WERI-Rb-1 (cell line): ENCODE data around the gene GAPVD1.

Experiments used
- DNase-seq: peaks from one replicate; pipeline ENCODE4 v3.0.0-alpha.2; 2020
- H3K27ac ChIP-seq: fragments of 250-450 bp; sonication (Bioruptor Pico); 2 replicates; pipeline ENCODE4 v1.5.1; 2020; ENCODE audit warnings: mild to moderate bottlenecking, moderate library complexity
- H3K27me3 ChIP-seq: fragments of 250-450 bp; sonication (Bioruptor Pico); 2 replicates; pipeline ENCODE4 v1.5.1; 2021; ENCODE audit warnings: mild to moderate bottlenecking, low read depth, moderate library complexity; ENCODE audit not compliant: insufficient read depth, severe bottlenecking
- H3K36me3 ChIP-seq: fragments of 250-450 bp; sonication (Bioruptor Pico); 2 replicates; pipeline ENCODE4 v1.5.1; 2020; ENCODE audit warnings: mild to moderate bottlenecking, moderate library complexity
- H3K4me3 ChIP-seq: 2 replicates; pipeline ENCODE4 v1.5.1; 2011; ENCODE audit warnings: low read depth, mild to moderate bottlenecking, control low read depth, low read length
- H3K9me3 ChIP-seq: fragments of 250-450 bp; sonication (Bioruptor Pico); 2 replicates; pipeline ENCODE4 v1.5.1; 2021; ENCODE audit warnings: mild to moderate bottlenecking, moderate library complexity; ENCODE audit not compliant: severe bottlenecking
- TF ChIP-seq, protein P1 (sequence below): IDR thresholded peaks from 2 replicates; pipeline ENCODE4 v1.5.1; 2011; ENCODE audit warnings: low read depth, mild to moderate bottlenecking, control low read depth, inconsistent platforms, low read length

GAPVD1 gene

DNA sequence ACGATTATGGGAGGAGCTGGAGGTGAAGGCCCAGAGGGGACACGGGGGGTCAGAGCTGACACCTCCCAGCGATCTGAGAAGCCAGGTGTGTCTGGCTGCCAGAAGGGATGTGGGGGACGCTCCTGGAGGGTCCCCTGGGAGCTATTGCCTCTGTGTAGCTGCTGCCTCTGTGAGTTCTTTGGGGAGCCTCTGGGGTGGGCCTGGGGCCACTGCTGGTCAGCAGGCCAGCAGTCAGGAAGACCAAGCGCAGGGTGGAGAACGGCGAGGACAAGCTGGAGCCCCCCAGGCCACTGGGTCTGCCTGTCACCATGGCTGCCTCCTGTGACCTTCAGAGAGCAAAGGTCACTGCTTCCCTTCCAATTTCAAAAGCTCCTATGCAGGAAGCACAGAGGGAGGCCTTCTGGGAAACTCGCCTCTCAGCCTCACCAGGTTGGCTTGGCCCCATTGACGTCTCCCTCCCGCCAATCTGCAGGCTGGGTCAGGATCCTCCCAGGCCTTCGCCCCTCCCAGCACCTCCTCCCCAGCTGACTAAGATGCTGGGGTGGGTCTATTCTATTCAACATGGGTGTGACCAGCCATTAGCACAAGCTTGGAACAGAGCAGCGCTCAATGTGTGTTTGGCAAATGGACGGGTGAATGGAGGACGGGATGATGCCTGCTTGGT, 126.4 kb downstream of the GAPVD1 start:
- H3K9me3 ChIP-seq, result no peaks in the 10 kb centered on the region
- TF ChIP-seq, protein P1, sequence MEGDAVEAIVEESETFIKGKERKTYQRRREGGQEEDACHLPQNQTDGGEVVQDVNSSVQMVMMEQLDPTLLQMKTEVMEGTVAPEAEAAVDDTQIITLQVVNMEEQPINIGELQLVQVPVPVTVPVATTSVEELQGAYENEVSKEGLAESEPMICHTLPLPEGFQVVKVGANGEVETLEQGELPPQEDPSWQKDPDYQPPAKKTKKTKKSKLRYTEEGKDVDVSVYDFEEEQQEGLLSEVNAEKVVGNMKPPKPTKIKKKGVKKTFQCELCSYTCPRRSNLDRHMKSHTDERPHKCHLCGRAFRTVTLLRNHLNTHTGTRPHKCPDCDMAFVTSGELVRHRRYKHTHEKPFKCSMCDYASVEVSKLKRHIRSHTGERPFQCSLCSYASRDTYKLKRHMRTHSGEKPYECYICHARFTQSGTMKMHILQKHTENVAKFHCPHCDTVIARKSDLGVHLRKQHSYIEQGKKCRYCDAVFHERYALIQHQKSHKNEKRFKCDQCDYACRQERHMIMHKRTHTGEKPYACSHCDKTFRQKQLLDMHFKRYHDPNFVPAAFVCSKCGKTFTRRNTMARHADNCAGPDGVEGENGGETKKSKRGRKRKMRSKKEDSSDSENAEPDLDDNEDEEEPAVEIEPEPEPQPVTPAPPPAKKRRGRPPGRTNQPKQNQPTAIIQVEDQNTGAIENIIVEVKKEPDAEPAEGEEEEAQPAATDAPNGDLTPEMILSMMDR, result no peak
- no peak for DNase-seq

DNA sequence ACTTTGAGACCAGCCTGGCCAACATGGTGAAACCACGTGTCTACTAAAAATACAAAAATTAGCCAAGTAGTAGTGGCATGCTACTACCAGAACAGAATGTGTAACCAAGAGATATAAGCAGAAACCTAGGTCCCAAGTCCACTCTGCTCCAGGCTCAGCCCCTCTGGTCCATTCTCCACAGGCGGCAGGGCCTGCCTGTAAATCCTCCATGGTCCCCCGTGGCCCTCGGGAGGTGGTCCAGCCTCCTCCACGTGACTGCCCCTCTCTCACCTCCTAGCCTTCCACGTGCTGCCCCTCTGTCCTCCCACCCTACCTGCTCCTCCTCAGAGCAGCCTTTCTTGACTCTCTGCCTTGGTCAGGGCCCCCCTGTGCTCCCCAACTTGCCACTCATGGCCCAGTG, 127.4 kb downstream of the GAPVD1 start:
- no peak for DNase-seq
- TF ChIP-seq, protein P1, result no peak
- Histone ChIP-seq H3K36me3 (no peaks in the 10 kb centered on the region), H3K4me3 (no peak overlapping the region), H3K27ac (no peak overlapping the region), H3K9me3 (no peaks in the 10 kb centered on the region), H3K27me3 (no peaks in the 10 kb centered on the region)

More for the DNA sequence above, 126.4 kb downstream of the GAPVD1 start:
- H3K27me3 ChIP-seq, result no peaks in the 10 kb centered on the region
- no peak overlapping the region for H3K4me3 ChIP-seq
- H3K36me3 ChIP-seq, result no peaks in the 10 kb centered on the region
- no peak overlapping the region for H3K27ac ChIP-seq

DNA sequence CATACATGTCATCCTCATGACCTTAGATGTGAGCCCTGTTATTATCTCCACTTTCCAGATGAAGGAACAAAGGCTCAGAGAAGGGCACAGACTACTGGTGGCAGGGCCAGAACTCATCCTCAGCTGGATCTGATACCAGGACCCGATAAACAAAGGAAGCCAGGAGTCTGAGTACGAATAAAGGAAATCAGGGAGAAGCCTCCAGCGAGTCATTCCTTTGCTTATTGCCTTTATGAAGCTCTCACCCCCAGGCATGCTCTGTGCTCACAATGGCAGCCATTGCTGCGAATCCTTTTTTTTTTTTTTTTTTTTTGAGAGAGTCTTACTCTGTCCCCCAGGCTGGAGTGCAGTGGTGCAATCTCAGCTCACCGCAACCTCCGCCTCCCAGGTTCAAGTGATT, 130.1 kb downstream of the GAPVD1 start:
- H3K4me3 ChIP-seq, result no peak overlapping the region
- no peaks in the 10 kb centered on the region for H3K9me3 ChIP-seq
- no peak for DNase-seq
- H3K36me3 ChIP-seq, result no peaks in the 10 kb centered on the region
- no peaks in the 10 kb centered on the region for H3K27me3 ChIP-seq
- TF ChIP-seq, protein P1, result no peak
- no peak overlapping the region for H3K27ac ChIP-seq

DNA sequence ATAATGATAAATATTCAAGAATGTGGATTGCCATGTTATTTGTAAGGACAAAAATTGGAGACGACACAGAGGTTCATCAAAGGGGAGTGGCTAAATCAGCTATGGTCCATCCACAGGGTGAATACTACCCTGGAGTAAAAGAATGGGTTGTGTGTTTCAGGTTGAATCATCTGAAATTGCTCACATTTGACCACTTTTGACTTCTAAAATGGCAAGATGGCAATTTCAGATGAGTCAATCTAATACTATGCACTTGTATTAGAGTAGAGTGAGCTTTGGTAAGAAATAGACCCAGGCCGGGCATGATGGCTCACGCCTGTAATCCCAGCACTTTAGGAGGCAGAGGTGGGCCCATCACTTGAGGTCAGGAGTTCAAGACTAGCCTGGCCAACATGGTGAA, 131.8 kb downstream of the GAPVD1 start:
- TF ChIP-seq, protein P1, result no peak
- H3K36me3 ChIP-seq, result no peaks in the 10 kb centered on the region
- no peak for DNase-seq
- no peaks in the 10 kb centered on the region for H3K27me3 ChIP-seq
- no peaks in the 10 kb centered on the region for H3K9me3 ChIP-seq
- H3K4me3 ChIP-seq, result no peak overlapping the region
- no peak overlapping the region for H3K27ac ChIP-seq

DNA sequence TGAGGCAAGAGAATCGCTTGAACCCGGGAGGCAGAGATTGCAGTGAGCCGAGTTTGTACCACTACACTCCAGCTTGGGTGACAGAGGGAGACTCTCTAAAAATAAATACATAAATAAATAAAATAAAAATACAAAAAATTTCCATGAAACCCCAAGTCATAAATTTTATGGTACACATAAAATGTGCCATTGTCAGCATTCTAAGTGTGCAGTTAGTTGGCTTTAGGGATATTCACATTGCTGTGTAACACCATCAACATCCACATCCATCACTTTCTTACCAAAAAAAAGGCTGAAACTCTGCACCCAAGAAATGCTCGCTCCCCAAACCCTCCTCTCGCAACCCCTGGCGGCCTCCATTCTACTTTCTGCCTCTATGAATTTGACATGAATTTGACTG, 135.2 kb downstream of the GAPVD1 start:
- TF ChIP-seq, protein P1, result no peak
- Histone ChIP-seq H3K27me3 (no peaks in the 10 kb centered on the region), H3K9me3 (no peaks in the 10 kb centered on the region), H3K36me3 (no peaks in the 10 kb centered on the region), H3K4me3 (no peak overlapping the region), H3K27ac (no peak overlapping the region)
- no peak for DNase-seq

DNA sequence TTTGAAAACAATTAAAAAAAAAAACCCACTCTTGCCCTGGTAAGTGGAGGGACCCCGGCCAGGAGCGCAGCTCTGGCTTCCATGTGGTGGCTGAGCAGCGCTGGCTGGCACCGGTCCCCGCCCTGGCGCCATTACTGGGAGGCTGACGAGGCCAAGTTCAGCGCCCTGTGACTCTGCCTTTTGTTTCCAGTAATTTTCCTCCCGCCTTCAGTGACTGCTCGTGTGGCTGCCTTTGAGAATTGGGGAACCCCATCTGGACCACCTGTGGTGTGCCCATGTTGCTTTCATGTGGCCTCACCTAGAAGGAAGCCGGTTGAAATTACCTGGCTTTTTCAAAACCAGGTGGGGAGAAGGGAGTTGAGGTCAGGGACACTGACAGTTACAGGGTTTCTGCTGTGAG, 136.1 kb downstream of the GAPVD1 start:
- Histone ChIP-seq H3K4me3 (no peak overlapping the region), H3K36me3 (no peaks in the 10 kb centered on the region), H3K9me3 (no peaks in the 10 kb centered on the region), H3K27me3 (no peaks in the 10 kb centered on the region), H3K27ac (no peak overlapping the region)
- TF ChIP-seq, protein P1, result no peak
- no peak for DNase-seq
